NCI-H510A treated with DMSO at 0.1 percent for 48 hours (cell line): ENCODE measurements around the gene SFTPB.
"Not testable (repeated sequence)": the region's sequence is repeated elsewhere in the genome, so short reads cannot be mapped to it uniquely, and the experiment has no call there.

Experiments
- DNase-seq: peaks from one replicate; lab custom pipeline; 2025; lab: John Stamatoyannopoulos, UW

The SFTPB gene

DNA sequence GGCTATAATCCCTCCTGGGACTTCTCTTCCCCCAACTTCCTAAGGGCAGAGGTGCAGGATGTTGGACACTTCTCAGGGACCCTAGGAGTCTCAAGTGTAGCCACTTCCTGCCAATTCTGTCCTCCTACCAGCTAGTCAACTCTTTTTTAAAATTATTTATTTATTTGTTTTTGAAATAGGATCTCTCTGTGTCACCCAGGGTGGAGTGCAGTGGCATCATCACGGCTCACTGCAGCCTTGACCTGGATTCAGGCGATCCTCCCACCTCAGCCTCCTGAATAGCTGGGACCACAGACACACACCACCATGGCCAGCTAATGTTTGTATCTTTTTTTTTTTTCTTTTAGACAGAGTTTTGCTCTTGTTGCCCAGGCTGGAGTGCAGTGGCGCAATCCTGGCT lies 11.5 kb downstream of the SFTPB start:
- peak; percentile 30 for DNase-seq

DNA sequence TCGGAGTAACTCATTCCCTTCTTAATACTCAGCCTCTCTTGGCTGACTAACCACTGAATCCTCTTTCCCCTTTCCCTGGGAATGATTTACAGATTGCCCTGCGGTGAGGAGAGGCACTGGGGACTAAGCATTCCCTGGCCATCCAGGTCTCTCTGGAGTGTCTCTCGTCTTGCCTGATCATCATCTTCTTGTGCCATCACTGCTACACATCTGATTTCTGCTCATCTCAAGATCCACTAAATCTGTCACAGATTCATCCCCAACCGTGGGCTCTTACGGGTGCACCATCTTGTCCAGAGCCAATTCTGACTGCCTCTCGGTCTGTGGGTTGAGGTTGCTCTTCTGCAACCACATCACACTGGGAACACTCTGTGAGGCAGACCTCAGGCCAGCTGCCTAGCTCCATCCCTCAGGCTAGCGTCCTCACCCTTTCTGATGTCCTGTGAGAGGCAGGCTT lies 12.0 kb downstream of the SFTPB start:
- no peak for DNase-seq

DNA sequence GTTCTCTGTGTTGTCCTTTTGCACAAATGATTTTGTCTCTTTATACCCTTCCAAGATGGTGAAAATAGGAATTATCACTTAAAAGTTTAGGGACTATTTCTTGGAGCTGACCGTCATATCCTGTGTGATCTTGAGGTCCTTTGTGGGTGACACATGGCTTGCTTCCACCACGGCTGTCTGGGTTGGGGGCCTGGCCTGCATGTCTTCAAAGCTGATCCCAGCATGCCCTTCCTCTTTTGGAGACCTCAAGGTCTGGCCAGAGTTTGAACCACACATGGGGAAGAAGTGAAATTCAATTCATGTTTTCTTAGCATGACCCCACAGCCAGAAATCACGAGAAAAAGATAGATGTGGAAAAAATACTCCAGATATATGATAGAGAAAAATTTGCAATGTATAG lies 14.0 kb downstream of the SFTPB start:
- no peak for DNase-seq

DNA sequence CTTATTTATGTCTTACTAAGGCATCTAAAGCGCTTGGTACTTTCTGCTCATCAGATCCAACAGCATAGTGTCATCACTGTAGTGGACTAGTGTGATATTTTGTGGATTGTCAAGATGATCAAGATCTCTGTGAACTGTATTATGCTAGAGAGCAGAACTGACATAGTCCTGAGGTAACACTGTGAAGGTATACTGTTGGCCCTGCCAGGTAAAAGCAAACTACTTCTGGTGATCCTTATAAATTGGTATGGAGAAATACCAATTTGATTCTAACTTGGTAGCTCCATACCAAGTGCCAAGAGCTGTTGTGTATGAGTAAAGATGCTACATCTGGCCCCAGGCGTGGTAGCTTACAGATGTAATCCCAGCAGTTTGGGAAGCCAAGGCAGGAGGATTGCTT lies 15.9 kb downstream of the SFTPB start:
- no peak for DNase-seq

DNA sequence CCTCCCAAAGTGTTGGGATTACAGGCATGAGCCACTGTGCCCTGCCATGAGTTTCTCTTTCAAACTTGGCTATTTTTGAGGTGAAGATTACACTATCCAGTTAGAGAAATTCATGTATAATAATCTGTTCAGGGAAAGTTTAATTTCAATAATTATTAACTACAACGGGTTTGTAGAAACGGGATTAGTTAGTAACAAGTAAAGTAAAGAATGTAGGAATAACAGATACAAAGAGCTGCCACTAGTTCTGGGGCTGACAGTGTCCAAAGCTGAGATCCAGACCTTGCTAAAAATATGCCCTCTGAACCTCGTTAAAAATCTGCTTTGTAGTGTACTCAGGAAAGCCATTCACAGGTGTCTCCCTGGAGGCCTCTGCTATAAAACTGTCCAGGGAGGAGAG lies 16.9 kb downstream of the SFTPB start:
- DNase-seq = no peak

DNA sequence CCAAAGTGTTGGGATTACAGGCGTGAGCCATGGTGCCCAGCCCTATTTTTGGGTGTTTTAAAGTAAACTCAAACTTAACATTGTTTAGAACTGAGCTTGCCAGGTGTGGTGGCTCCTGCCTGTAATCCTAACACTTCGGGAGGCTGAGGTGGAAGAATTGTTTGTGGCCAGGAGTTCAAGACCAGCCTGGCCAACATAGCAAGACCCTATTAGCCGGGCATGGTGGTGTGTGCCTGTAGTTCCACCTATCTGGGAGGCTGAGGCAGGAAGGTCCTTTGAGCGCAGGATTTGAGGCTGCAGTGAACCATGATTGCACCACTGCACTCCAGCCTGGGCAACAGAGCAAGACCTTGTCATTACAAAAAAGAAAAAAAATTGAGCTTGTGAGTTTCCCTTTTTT lies 17.5 kb downstream of the SFTPB start:
- DNase-seq = no peak

DNA sequence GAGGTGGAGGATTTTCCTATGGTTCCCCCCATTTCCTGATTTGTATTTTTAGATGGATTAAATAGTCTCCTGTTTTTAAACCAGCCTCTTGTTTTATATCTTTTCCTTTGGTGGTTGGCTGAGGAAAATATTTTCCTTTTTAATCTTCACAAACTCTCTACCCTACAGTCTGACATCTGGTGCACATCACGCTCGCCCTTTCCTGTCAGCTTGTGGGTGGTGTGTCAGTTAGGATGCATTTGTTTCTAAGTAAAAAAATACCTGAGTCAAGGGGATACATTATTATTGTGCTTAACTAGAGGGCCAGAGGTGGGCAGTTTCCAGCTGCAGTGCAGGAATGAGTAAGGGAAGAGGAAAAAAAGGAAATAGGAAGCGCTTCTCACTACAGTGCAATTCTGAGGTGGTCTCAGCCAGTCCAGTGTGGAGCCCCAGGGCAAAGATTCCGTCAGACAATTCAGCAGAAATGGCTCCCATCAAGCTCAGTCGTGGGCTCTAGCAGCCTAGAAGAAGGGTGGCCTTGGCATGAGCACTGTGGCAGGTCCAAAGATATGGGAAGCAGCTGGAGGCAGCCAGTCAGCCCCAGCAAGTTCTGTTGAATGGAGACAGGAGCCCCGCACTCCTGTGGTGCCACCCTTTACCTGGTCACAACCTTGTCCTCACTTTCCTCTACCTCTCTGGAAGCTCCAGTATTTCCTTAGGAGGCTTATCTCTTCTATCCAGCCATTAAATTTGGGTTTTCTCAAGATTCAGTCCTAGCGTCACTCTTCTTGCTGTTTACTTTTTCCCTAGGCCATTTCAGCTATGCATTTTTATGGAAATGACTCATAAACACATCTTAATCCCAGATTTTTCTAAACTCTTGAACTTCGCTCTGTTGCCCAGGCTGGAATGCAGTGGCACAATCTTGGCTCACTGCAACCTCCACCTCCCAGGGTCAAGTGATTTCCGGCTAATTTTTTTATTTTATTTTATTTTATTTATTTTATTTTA lies 18.5 kb downstream of the SFTPB start:
- no peak for DNase-seq

DNA sequence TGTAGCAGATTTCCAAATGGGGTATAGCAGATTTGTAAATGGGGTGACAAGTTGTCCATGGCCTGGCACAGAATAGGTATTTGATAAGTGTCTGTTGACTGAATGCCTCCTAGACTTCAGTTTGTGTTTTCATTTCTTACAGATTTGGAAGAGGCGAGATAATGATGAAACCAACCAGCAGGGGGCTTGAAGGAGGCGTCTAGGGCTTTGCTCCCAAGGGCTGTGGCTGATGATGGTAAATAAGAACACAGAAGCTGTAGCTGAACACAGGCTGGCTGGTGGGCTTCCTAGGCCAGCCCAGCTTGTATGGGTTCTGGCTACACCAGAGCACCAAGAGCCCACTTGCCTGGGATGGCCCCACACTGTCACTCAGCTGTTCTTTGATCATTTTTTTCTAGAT lies 19.4 kb downstream of the SFTPB start:
- DNase-seq = peak; percentile 14

DNA sequence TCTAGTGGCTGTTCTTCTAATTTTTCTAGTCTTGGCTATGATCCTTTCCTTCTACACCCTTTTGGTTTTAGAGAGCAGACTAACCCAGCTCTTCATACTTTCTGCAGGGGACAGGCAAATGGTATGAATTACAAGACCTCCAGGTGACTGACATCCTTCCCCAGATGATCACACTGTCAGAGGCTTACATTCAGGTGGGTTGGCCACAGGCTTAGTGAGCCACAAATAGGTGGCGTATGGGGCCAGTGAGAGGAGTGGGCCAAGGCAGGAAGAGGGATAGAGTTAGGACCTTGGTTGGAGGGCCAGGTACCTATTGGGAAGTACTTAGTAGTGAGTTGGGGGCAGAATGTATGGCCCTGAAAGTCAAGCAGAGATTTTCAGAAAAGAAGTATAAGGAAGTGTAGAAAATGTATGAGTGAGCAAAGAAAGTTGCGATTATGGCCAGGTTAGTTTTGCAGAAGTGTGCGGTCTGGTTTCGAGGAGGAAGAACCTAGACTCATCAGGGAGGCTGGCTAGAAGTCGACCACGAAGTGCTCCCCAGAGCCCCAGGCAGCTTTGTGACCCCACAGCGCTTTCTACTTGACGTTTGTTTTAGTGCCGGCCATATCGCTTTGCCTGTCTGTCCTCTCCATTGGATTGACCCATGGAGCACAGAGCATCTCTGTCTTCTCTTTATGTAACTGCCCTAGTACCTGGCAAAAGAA lies 20.0 kb downstream of the SFTPB start:
- DNase-seq = no peak

DNA sequence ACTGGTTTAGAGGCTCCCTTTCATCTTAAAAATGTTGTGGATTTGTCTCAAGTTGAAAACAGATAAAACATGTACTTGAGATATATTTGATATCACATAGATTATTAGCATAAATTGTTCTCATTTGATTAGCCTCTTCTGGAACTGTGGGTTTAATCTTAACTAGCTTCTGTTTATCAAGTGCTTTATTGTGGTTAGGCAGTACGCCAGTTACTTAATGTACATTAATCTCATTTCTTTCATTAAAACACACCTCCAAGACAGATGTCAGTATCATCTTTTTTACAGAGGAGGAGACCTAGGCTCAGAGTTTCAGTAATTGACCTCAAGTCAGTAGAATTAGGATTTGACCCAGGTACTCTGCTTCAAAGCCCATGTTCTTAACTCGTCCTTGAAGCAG lies 21.8 kb downstream of the SFTPB start:
- DNase-seq = no peak

DNA sequence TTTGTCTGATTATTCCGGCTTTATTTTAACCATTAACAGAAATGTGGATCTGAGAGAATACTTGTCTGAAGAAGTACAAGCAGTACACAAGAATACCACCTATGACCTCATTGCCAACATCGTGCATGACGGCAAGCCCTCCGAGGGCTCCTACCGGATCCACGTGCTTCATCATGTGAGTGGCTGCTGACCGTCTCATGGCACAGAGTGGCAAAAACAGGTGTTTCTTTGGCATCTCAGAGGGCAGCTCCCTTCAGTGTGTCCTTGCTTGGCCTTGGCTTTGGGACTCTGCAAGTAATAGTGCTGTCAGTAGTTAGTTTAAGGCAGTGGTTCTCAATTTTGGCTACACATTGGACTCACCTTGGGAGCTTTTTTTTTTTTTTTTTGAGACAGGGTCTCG lies 23.1 kb downstream of the SFTPB start:
- no peak for DNase-seq

DNA sequence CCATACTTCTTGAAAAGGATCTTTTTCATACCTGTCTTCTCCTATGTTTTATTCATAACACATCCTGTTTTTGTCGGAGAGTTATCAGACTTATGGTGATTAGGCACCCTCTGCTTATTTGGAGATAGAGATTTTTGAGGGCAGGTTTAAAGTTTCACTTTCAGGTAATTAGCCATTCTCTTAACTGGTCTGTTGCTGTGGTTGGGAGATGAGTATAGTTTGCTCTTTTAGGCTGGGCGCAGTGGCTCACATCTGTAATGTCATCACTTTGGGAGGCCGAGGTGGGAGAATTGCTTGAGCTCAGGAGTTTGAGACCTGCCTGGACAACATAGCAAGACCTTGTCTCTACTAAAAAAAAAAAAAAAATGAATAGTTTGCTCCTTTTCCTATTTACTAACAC lies 25.3 kb downstream of the SFTPB start:
- no peak for DNase-seq

DNA sequence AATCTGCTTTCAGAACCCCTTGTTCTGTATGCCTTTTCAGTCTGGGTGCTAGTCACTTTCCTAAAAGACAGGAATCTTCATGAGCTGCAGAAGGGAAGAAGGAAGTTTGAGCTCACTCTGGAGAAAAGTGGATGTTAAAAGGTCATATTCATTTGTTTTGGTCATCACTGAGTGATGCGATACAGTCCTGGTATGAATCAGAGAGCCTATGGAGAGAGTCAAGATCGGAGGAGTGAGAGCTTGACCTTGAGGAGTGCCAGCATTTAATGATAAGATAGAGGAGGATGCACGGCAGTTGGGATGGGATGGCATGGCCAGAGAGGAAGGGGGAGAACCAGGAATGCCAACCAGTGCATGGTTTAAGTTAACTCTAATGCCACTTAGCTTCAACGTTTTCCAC lies 32.4 kb downstream of the SFTPB start:
- no peak for DNase-seq

DNA sequence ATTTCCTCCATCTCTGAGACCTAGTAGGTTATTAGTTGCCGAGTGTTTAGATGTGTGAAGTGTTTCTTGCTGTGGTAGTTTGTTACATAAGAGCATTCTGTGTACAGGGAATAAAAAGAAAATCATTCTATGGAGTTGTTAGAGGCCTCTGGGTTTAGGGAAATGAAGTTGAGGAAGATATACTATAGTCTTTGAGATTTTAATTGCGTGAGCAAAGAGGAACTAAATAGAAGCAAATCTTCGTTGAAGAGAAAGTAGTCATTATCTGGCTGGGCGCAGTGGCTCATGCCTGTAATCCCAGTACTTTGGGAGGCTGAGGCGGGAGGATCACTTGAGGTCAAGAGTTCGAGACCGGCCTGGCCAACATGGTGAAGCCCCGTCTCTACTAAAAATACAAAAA lies 33.0 kb downstream of the SFTPB start:
- no peak for DNase-seq

DNA sequence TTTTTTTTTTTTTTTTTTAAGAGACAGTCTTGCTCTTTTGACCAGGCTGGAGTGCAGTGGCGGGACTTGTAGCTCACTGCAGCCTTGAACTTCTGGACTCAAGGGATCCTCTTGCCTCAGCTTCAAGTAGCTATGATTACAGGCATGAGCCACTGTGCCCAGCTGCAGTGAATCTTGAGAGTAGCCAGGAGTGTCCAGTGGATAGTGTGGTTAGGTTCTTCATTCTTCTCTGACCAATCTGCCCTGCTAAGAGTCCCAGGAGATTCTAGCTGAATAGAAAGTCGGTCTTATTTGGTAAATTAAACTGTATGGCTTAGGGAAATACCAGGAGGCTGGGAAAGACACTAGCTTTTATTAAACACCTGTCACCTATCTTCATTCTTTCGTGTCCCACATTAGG lies 36.7 kb downstream of the SFTPB start:
- DNase-seq = no peak

DNA sequence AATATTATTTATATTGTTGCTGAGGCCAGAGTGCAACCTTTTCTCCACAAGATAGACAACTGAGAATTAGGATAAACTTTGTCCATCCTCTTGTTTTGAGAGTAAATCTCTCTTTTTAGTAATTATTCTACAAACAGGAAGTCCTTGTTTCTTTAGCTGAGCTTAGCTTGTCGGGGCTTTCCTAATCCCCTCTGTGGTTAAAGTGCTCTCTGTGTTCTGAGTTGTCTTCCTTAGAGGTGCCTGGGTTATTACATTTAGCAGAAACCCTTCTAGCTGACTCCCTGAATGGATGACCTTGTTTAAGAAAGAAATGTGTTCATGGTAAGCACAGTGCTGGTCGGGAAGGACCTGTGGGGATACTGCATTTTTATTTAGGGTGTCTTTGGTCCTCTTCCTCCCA lies 39.3 kb downstream of the SFTPB start:
- DNase-seq = no peak

DNA sequence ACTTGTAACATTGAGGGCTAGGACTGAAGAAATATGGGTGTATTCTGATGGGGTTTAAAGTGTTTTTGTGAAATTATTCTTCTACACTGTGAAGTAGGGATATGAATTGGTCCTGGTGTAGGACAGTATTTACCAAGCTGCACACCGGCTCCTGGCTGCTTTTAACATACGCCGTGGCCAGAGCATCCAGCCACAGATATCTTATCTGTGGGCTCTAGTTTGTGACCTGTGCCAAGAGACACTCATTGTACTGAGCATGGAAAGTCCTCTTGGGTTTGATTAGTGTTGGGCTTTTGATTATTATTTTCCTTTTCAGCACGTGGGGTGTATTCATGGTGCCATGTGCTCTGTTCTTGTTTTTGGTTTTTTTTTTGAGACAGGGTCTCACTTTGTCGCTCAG lies 44.0 kb downstream of the SFTPB start:
- DNase-seq = no peak

DNA sequence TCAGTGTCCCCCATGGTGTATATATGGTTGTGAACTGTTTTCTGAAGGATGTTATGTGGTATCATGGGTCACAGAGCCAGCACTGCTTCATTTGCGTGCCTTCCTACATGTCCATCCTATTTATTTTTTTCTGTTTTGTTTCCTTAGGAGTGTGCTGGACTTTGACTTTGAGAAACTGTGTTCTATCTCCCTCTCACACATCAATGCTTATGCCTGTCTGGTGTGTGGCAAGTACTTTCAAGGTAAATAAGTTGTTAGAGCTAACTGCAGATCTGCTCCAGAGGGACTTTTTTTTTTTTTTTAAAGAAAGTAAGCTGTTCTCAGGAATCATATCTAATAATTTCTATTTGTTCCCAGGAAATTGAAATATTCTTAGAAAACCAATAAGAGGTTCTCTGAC lies 46.7 kb downstream of the SFTPB start:
- DNase-seq = no peak

DNA sequence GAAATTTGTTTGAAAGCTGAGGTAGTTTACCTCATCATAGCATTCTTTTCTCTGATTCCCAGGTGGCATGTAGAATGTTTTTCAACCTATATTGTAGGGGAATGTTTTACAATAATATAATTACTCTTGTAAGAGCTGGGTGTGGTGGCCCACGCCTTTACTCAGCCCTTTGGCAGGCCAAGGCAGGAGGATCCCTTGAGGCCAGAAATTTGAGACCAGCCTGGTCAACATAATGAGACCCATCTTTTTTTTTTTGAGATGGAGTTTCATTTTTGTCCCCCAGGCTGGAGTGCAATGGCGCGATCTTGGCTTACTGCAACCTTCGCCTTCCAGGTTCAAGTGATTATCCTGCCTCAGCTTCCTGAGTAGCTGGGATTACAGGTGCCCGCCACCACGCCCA lies 48.4 kb downstream of the SFTPB start:
- no peak for DNase-seq

DNA sequence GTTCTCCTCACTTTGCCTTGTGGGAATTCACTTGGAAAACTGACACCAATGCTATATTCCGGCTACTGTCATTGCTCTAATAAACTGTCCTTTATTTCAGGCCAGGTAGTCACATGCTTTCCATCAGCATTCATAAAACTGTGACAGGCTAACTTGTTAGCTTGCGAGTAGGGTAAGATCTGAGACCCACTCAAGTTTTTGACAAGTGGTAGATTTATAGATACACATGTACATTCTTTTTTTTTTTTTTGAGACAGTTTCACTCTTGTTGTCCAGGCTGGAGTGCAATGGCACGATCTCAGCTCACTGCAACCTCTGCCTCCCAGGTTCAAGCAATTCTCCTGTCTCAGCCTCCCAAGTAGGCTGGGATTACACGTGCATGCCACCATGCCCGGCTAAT lies 50.3 kb downstream of the SFTPB start:
- DNase-seq = not testable (repeated sequence)

DNA sequence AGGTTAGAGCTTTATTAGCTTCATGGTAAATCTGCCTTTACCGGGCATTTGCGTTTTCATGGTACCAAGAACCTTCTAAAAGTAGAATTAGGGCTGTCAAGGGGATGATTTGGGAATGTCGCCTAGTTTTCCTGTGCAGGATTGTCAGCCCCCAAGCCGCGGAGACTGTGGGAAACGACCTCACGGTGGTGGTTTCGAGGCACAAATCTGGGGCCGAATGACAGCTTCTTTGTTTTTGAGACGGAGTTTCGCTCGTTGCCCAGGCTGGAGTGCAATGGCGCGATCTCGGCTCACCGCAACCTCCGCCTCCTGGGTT lies 52.6 kb downstream of the SFTPB start:
- DNase-seq = no peak

DNA sequence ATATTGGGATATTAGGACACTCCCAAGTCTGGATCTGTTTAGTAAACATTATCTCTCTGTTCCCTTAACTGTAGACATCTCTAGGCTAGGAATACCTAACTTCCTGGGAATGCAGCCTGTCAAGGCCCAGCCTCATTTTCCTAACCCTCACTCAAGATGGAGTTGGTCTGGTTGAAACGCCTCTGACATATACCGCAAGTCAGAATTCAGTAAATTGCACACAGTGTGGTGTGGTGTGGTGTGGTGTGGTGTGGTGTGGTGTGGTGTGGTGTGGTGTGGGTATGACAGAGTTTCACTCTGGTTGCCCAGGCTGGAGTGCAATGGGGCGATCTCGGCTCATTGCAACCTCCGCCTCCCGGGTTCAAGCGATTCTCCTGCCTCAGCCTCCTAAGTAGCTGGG lies 53.2 kb downstream of the SFTPB start:
- DNase-seq = not testable (repeated sequence)

DNA sequence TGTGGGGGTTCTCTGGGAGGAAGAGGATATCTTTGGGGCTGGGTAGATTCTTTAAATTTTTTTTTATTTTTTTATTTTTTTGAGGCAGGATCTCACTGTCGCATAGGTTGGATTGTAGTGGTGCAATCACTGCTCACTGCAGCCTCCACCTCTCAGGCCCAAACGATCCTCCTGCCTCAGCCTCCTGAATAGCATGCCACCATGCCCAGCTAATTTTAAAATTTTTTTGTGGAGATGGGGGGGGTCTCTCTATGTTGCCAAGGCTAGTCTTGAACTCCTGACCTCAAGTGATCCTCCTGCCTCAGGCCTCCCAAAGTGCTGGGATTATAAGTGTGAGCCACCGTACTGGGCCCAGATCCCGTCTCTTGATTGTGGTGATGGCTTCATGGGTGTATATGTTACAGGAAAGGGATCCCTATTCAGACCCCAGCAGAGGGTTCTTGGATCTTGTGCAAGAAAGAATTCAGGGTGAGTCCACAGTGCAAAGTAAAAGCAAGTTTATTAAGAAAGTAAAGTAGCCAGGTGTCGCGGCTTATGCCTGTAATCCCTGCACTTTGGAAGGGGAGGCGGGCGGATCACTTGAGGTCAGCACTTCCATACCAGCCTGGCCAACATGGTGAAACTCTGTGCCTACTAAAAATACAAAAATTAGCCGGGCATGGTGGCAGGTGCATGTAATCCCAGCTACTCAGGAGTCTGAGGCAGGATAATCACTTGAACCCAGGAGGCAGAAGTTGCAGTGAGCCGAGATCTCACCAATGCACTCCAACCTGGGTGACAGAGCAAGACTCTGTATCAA lies 54.1 kb downstream of the SFTPB start:
- no peak for DNase-seq
